SU-DHL-6 (cell line): ENCODE data around the gene KRT71.

Experiments
- H2AFZ ChIP-seq: fragments of 200-600 bp; sonication (generic); 2 replicates; pipeline ENCODE4 v1.6.1; 2014; ENCODE audit warnings: low read depth, mild to moderate bottlenecking, moderate library complexity, mixed read lengths, antibody characterized with exemption, low read length; ENCODE audit not compliant: severe bottlenecking
- H3F3A ChIP-seq: fragments of 200-600 bp; shearing (Covaris generic); 2 replicates; pipeline ENCODE4 v1.6.0; 2016; ENCODE audit warnings: antibody characterized with exemption, mild to moderate bottlenecking; ENCODE audit not compliant: insufficient read depth
- H3K27ac ChIP-seq: fragments of 200-600 bp; sonication (generic); 2 replicates; pipeline ENCODE4 v1.5.1; 2016; ENCODE audit warnings: low read depth, mild to moderate bottlenecking, low read length, moderate library complexity, mixed read lengths
- H3K27me3 ChIP-seq: fragments of 200-600 bp; sonication (generic), shearing (Covaris generic); 2 replicates; pipeline ENCODE4 v1.6.0; 2014; ENCODE audit warnings: mild to moderate bottlenecking, low read length
- H3K36me3 ChIP-seq: fragments of 200-600 bp; sonication (generic); 2 replicates; pipeline ENCODE4 v1.6.1; 2014; ENCODE audit warnings: mild to moderate bottlenecking, low read length, mixed read lengths
- H3K4me2 ChIP-seq: fragments of 300-600, 200-600 bp; shearing (Covaris generic), sonication (generic); 2 replicates; pipeline ENCODE4 v1.6.0; 2014; ENCODE audit warnings: low read length, low read depth, mild to moderate bottlenecking; ENCODE audit not compliant: poor library complexity, severe bottlenecking
- H3K4me3 ChIP-seq: fragments of 200-600 bp; sonication (generic); 2 replicates; pipeline ENCODE4 v1.5.1; 2014; ENCODE audit warnings: antibody characterized with exemption, low read length, mild to moderate bottlenecking, mixed read lengths; ENCODE audit not compliant: insufficient read depth, poor library complexity, severe bottlenecking
- H3K79me2 ChIP-seq: fragments of 200-600 bp; sonication (generic); 2 replicates; pipeline ENCODE4 v1.6.1; 2014; ENCODE audit warnings: mild to moderate bottlenecking, low read length, moderate library complexity; ENCODE audit not compliant: insufficient read depth
- H3K9ac ChIP-seq: fragments of 200-600 bp; sonication (generic); 2 replicates; pipeline ENCODE4 v1.7.0; 2014; ENCODE audit warnings: mild to moderate bottlenecking, low read length
- H3K9me2 ChIP-seq: fragments of 200-600 bp; sonication (generic); replicated peaks from 2 replicates; pipeline ENCODE4 v1.6.1; 2014; ENCODE audit warnings: low read length; ENCODE audit not compliant: insufficient read depth
- H3K9me3 ChIP-seq: fragments of 200-600 bp; sonication (generic); 2 replicates; pipeline ENCODE4 v1.6.1; 2014; ENCODE audit warnings: low read length, mixed read lengths; ENCODE audit not compliant: insufficient read depth
- H4K20me1 ChIP-seq: fragments of 200-600 bp; sonication (generic); 2 replicates; pipeline ENCODE4 v1.6.1; 2014; ENCODE audit warnings: low read depth, mild to moderate bottlenecking, antibody characterized with exemption, low read length, moderate library complexity, mixed read lengths
- CTCF ChIP-seq: fragments of 200-600 bp; sonication (generic); IDR thresholded peaks from one replicate; pipeline ENCODE4 v1.5.1; 2017; ENCODE audit warnings: antibody characterized with exemption, mild to moderate bottlenecking, low read length, moderate library complexity; ENCODE audit not compliant: insufficient read depth, poor library complexity, severe bottlenecking
- EZH2phosphoT487 ChIP-seq: fragments of 200-600 bp; sonication (generic), shearing (Covaris generic); conservative IDR thresholded peaks from 2 replicates; pipeline ENCODE4 v1.6.1; 2018; ENCODE audit warnings: mild to moderate bottlenecking, antibody characterized with exemption, low read length, moderate library complexity, mixed read lengths

KRT71 gene

GRCh38 chr12:52573743-52574142, 20.8 kb upstream of the KRT71 start, which contains the start of gene KRT74:
Gene KRT74, minus strand, starts transcription at chr12:52573843. Its CDS starts 66 bp downstream, at chr12:52573777.
- no peak within 1 kb of the TSS for H2AFZ ChIP-seq
- no peaks in the 10 kb centered on the region for H3K9me3 ChIP-seq
- no peaks in the 10 kb centered on the region for H3K27me3 ChIP-seq
- H3K9me2 ChIP-seq = no peaks in the 10 kb centered on the region
- H3K4me3 ChIP-seq = no peak within 1 kb of the TSS
- no peaks in the 10 kb centered on the region for H3K36me3 ChIP-seq
- H3F3A ChIP-seq = no peaks in the 10 kb centered on the region
- H4K20me1 ChIP-seq = no peaks in the 10 kb centered on the region
- H3K79me2 ChIP-seq = no peaks in the 10 kb centered on the region
- TF ChIP-seq CTCF (no peak), EZH2phosphoT487 (no peak)
- H3K9ac ChIP-seq = no peak within 1 kb of the TSS
- H3K4me2 ChIP-seq = no peak within 1 kb of the TSS
- H3K27ac ChIP-seq = no peak within 1 kb of the TSS

- TF ChIP-seq CTCF (no peak), EZH2phosphoT487 (no peak)
- H3K79me2 ChIP-seq = no peaks in the 10 kb centered on the region
- no peak overlapping the region for H3K27ac ChIP-seq
- H3K9me2 ChIP-seq = no peaks in the 10 kb centered on the region
- no peaks in the 10 kb centered on the region for H4K20me1 ChIP-seq
- no peaks in the 10 kb centered on the region for H3K36me3 ChIP-seq
- H3K4me2 ChIP-seq = no peak overlapping the region
- no peak overlapping the region for H3K4me3 ChIP-seq
- no peaks in the 10 kb centered on the region for H3K9me3 ChIP-seq
- no peaks in the 10 kb centered on the region for H3F3A ChIP-seq
- H3K9ac ChIP-seq = no peak overlapping the region
- no peak overlapping the region for H2AFZ ChIP-seq
- no peaks in the 10 kb centered on the region for H3K27me3 ChIP-seq
These were observed 20.4 kb upstream of the KRT71 start for GRCh38 chr12:52573306-52573705.

GRCh38 chr12:52570511-52570910, 17.6 kb upstream of the KRT71 start:
- Histone ChIP-seq H3F3A (no peaks in the 10 kb centered on the region), H3K27me3 (no peaks in the 10 kb centered on the region), H3K4me2 (no peak overlapping the region), H3K9ac (no peak overlapping the region), H3K79me2 (no peaks in the 10 kb centered on the region), H4K20me1 (no peaks in the 10 kb centered on the region), H3K9me2 (no peaks in the 10 kb centered on the region), H3K36me3 (no peaks in the 10 kb centered on the region), H3K4me3 (no peak overlapping the region), H3K9me3 (no peaks in the 10 kb centered on the region), H2AFZ (no peak overlapping the region), H3K27ac (no peak overlapping the region)
- TF ChIP-seq EZH2phosphoT487 (no peak), CTCF (no peak)

GRCh38 chr12:52568111-52568510, 15.2 kb upstream of the KRT71 start:
- H3K9ac ChIP-seq = no peak overlapping the region
- H3K27me3 ChIP-seq = no peaks in the 10 kb centered on the region
- H3K4me2 ChIP-seq = no peak overlapping the region
- no peaks in the 10 kb centered on the region for H3F3A ChIP-seq
- H3K36me3 ChIP-seq = no peaks in the 10 kb centered on the region
- no peaks in the 10 kb centered on the region for H3K9me2 ChIP-seq
- no peak overlapping the region for H3K4me3 ChIP-seq
- H3K9me3 ChIP-seq = no peaks in the 10 kb centered on the region
- H3K79me2 ChIP-seq = no peaks in the 10 kb centered on the region
- no peak for TF ChIP-seq CTCF
- TF ChIP-seq EZH2phosphoT487 = no peak
- H3K27ac ChIP-seq = no peak overlapping the region
- H2AFZ ChIP-seq = no peak overlapping the region
- H4K20me1 ChIP-seq = no peaks in the 10 kb centered on the region
